22Rv1 (cell line): ENCODE results near the gene DERL2.

Source experiments
- CTCF ChIP-seq: fragments of 450-650 bp; IDR thresholded peaks from 2 replicates; pipeline ENCODE4 v1.5.1; 2017; ENCODE audit warnings: mild to moderate bottlenecking
- ZFX ChIP-seq: fragments of 450-650 bp; IDR thresholded peaks from 2 replicates; pipeline ENCODE4 v1.6.1; 2017; ENCODE audit warnings: antibody characterized with exemption, borderline replicate concordance

- TF ChIP-seq CTCF (no peak), ZFX (no peak)
Observed at GRCh38 chr17:5500589-5501391, 14.8 kb upstream of the DERL2 start.
